HG03097 (cell line): ENCODE results near the gene BPGM.

Experiments used
- ATAC-seq: cut with Tn5 transposase; IDR thresholded peaks from one replicate; pipeline ENCODE4 v1.9.1; 2021; ENCODE audit not compliant: unreplicated experiment, low FRiP score

Gene BPGM

GRCh38 chr7:134714470-134715205, 68.0 kb downstream of the BPGM start:
- ATAC-seq, result no peak

- ATAC-seq, result no peak
Observed at GRCh38 chr7:134718211-134718875, 71.7 kb downstream of the BPGM start.

GRCh38 chr7:134720091-134720935, 73.7 kb downstream of the BPGM start:
- ATAC-seq, result no peak

- ATAC-seq, result no peak
Observed at GRCh38 chr7:134721171-134721570, 74.5 kb downstream of the BPGM start.

- ATAC-seq, result no peak
Observed at GRCh38 chr7:134722786-134723322, 76.2 kb downstream of the BPGM start.

GRCh38 chr7:134723892-134724291, 77.2 kb downstream of the BPGM start:
- ATAC-seq, result no peak

GRCh38 chr7:134724606-134725005, 78.0 kb downstream of the BPGM start:
- ATAC-seq, result no peak

- ATAC-seq, result no peak
Observed at GRCh38 chr7:134726581-134726980, 79.9 kb downstream of the BPGM start.

GRCh38 chr7:134727711-134728110, 81.1 kb downstream of the BPGM start:
- no peak for ATAC-seq
